ENCODE data around the gene GOLGA6L24. TPM values are rescaled to one million over a fixed set of nuclear protein-coding genes. Genes with fewer than 3 reads are reported as not detected.
"Not testable (repeated sequence)": the region's sequence is repeated elsewhere in the genome, so short reads cannot be mapped to it uniquely, and the experiment has no call there.

GOLGA6L24 gene
- not detected for polyA plus RNA-seq (2012; ENCODE audit: insufficient read length, low read depth)

DNA sequence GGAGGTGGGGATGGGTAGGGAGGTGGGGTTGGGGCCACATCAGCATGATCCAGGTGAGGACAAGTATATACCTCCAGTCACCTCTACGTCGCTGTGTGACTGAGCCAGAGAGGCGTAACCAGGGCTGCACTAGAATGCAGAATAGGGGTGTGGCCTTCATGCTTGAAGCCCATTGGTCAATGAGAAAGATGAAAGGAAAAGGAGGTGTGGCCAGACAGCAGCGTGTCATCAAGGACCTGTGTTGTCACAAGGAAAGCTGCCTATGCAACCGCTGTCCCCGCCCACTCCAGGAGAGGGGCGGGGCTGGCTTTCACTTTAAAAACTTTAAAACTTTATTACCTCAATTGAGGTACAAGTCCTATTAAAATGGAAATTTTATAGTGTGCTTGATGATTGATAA, at the start of gene GOLGA6L24:
Gene GOLGA6L24 (minus strand): TSS at position 101 of the 400 bp plus-strand sequence. CDS start 61 bp downstream, at position 40.
- not testable (repeated sequence) for TF ChIP-seq SIN3A, TAF1 (IDR thresholded peaks at IDR 0.05; ENCODE audit: borderline replicate concordance, insufficient read depth, low read length)
- TF ChIP-seq, protein P1, sequence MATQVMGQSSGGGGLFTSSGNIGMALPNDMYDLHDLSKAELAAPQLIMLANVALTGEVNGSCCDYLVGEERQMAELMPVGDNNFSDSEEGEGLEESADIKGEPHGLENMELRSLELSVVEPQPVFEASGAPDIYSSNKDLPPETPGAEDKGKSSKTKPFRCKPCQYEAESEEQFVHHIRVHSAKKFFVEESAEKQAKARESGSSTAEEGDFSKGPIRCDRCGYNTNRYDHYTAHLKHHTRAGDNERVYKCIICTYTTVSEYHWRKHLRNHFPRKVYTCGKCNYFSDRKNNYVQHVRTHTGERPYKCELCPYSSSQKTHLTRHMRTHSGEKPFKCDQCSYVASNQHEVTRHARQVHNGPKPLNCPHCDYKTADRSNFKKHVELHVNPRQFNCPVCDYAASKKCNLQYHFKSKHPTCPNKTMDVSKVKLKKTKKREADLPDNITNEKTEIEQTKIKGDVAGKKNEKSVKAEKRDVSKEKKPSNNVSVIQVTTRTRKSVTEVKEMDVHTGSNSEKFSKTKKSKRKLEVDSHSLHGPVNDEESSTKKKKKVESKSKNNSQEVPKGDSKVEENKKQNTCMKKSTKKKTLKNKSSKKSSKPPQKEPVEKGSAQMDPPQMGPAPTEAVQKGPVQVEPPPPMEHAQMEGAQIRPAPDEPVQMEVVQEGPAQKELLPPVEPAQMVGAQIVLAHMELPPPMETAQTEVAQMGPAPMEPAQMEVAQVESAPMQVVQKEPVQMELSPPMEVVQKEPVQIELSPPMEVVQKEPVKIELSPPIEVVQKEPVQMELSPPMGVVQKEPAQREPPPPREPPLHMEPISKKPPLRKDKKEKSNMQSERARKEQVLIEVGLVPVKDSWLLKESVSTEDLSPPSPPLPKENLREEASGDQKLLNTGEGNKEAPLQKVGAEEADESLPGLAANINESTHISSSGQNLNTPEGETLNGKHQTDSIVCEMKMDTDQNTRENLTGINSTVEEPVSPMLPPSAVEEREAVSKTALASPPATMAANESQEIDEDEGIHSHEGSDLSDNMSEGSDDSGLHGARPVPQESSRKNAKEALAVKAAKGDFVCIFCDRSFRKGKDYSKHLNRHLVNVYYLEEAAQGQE (IDR thresholded peaks at IDR 0.05; ENCODE audit: insufficient read depth in 1 of 2, low read depth in 2 of 2, low read length in 2 of 2): not testable (repeated sequence)

DNA sequence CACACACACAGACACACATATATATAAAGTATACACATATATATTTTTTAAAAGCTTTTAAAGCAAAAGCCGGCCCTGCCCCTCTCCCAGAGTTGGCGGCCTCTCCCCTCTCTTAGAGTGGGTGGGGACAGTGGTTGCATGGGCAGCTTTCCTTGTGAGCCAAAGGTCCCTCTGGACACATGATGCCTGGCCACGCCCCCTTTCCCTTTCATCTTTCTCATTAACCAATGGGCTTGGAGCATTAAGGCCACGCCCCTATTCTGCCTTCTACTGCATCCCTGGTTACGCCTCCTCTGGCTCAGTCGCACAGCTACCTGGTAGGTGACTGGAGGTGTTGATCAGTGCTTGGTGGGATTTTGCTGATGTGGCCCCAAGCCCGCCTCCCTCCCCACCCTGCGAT, 20.5 kb upstream of the GOLGA6L24 start, which contains the start of gene GOLGA8F:
Gene GOLGA8F (plus strand): TSS at position 301 of the 400 bp plus-strand sequence. CDS start 98 bp downstream, at position 399.
- TF ChIP-seq TAF1 (IDR thresholded peaks at IDR 0.05; ENCODE audit: borderline replicate concordance, insufficient read depth, low read length); POLR2AphosphoS5 (IDR thresholded peaks at IDR 0.05; ENCODE audit: low read depth, low read length); FOXP2 (optimal IDR thresholded peaks at IDR 0.05; ENCODE audit: borderline replicate concordance, extremely low read depth, extremely low read length, insufficient read depth): not testable (repeated sequence)

GRCh38 chr15:28322129-28322588, 35.7 kb downstream of the GOLGA6L24 start, which contains the start of gene HERC2:
Gene HERC2 (minus strand): TSS chr15:28322179. CDS start chr15:28321433, 746 bp downstream.
- TF ChIP-seq, protein P1 (IDR thresholded peaks at IDR 0.05; ENCODE audit: insufficient read depth in 1 of 2, low read depth in 2 of 2, low read length in 2 of 2): not testable (repeated sequence)
- not testable (repeated sequence) for TF ChIP-seq TAF1 (IDR thresholded peaks at IDR 0.05; ENCODE audit: borderline replicate concordance, insufficient read depth, low read length); POLR2AphosphoS5 (IDR thresholded peaks at IDR 0.05; ENCODE audit: low read depth, low read length)

Data from PFSK-1 (cell line).